HG02943 (cell line): ENCODE measurements around the gene ARHGAP40.

Source experiments
- ATAC-seq: cut with Tn5 transposase; IDR thresholded peaks from one replicate; pipeline ENCODE4 v1.9.1; 2021; ENCODE audit warnings: mild to moderate bottlenecking, low read depth, moderate library complexity; ENCODE audit not compliant: unreplicated experiment

ARHGAP40 gene

DNA sequence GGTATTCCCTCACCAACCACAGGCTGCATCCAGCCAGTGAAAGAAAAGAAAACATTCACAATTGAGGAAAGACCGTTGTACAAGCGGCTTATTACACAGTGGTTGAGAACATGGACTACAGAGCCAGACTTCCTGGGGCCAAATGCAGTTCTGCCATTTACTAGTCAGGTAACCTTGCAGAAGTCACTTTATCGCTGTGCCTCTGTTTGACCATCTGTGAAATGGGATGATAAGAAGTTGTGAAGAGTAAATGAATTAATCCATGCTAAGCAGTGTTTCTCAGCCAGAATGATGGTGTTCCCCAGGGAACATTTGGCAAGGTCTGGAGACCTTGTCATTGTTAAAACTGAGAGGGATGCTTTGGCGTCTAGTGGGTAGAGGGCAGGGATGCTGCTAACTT lies 14.8 kb downstream of the ARHGAP40 start:
- ATAC-seq = no peak

DNA sequence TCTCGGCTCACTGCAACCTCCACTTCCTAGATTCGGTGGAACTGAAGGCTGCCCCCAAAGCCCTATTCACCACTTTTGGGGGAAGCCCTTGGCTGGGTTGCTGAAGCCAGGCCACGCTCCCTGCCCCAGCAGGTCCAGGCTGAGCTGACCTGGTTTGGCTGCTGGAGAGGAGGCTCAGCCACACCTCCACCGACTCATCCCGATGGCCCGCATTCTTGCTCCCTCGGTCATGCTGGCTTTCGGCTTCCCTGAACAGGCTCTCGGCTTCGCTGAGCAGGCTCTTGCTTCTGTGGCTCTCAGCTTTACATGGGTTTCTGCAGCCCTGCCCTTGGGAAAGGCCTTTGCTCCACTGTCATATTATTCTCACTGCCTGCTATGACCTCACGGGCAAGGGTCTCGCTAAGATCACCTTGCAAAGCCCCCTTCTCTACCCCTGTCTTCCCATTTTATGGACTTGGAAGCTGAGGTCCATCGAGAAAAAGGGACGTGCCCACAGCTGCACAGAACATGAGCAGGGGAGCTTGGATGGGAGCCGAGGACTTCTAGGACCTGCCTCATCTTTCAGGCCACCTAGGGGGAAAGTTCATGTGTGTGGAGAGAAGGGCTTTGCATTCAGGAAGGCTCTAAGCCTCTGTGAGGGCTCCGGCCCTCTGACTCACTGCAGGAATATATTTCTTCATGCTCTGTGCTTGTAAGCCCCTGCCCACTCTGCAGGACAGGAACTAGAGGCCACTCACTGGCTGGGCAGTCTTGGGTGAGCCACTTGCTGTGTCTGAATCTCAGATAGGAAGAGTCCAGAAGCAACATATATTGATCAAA lies 15.6 kb downstream of the ARHGAP40 start:
- ATAC-seq = no peak

DNA sequence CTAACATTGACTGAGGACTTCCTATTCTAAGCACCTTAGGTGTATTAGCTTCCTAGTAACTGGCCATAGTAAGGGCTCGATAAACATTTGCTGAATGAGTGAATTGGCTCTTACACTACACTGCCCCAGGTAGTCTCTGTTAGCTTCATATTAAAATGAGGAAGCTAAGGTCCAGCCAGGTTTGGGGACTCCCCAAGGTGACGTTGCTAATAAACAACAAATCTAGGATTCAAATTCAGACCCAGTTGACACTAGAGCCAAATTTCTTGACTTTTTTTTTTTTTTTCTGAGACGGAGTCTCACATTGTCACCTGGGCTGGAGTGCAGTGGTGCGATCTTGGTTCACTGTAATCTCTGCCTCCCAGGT lies 16.2 kb downstream of the ARHGAP40 start:
- ATAC-seq = no peak

DNA sequence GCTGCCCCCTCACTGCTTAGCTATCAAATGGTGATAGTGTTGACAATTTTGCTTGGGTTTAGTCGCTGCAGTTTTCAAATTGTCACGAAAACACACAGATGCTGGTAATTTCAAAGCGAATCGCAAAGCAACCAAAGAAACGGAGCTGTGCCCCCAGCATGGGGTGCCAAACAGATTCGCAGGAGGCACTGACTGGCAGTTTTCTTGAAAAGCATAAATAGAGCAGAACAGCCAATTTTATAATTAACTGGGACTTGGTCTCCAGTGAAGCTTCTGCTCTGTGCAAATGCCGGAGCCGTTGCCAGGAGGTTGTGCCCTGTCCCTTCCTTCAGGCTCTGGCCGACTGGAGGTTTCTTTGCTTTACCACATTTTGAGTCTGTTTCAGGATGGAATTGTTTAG lies 18.8 kb downstream of the ARHGAP40 start:
- no peak for ATAC-seq

DNA sequence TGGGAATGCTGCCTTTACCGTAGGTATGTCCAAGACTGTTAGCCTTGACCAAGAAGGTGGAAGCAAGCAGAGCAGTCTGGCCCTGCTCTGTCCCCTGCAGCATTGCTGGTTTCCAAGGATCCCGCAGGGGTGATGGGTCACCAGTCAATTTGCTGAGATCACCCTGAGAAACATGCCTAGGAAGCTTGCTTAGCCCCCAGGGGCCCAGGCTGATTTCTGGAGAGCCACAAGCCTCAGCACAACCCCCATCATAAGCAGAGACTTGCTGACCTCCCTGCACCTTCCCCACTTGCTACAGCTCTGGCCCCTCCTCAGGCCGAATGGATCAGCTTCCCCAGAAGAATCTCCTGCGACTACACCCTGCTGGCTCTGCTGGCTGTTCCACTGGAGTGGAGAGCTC lies 21.5 kb downstream of the ARHGAP40 start:
- no peak for ATAC-seq

DNA sequence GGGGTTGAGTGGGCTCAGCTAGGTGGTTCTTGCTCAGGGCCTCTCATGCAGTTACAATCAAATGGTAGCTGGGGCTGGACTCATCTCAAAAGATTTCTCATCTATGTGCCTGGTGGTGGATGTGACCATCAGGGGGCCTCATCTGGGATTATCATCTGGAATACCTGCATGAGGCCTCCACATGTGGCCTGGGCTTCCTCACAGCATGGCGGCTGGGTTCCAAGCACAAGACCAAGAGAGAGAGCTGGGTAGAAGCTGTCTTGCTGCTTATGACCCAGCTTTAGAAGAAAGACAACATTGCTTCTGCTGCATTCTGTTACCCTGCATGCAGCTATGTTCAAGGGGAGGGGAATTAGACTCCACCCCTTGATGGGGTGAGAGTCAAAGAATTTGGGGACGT lies 22.5 kb downstream of the ARHGAP40 start:
- ATAC-seq = no peak

DNA sequence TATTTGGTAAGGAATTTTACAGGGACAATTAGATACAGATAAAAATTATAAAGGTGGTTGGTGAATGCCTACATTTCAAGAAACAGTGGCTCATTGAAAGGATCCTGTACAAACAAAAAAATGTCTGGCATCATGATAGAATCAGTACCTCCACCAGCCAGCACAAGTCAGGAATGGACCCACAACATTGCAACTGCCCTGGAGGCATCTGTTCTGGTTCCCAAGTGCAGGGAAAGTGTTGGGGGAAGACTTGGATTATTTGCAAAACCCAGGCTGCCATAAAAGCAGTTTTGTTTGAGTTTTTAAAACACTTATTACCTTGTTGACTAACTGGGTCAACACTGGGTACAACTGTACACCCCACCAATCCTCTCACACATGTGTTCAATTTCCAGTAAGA lies 24.3 kb downstream of the ARHGAP40 start:
- no peak for ATAC-seq

DNA sequence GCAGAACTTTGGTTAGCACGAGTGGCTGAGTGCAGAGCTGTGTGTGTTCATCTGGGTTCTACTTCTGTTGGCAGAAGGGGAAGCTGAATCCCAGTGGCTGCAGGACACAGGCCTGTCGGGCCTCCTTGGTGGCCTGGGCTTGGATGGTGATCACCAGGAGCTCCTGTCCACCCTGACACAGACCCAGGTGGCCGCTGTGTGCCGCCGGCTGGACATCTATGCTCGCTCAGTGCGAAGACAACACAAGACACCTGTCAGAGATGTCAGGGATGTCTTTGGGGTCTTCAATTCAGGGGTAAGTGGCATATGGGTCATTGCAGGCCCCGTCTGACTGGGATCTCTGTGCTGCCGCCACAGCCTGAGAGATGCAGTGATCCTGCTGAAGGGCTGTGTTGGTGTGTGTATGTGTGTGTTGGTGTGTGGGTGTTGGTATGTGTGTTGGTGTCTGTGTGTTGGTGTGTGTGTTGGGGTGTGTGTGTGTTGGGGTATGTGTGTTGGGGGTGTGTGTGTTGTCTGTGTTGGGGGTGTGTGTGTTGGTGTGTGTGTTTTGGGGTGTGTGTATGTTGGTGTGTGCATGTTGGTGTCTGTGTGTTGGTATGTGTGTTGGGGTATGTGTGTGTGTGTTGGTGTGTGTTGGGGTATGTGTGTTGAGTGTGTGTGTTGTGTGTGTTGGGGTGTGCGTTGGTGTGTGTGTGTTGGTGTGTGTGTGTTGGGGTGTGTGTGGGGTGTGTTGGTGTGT lies 25.5 kb downstream of the ARHGAP40 start:
- no peak for ATAC-seq

DNA sequence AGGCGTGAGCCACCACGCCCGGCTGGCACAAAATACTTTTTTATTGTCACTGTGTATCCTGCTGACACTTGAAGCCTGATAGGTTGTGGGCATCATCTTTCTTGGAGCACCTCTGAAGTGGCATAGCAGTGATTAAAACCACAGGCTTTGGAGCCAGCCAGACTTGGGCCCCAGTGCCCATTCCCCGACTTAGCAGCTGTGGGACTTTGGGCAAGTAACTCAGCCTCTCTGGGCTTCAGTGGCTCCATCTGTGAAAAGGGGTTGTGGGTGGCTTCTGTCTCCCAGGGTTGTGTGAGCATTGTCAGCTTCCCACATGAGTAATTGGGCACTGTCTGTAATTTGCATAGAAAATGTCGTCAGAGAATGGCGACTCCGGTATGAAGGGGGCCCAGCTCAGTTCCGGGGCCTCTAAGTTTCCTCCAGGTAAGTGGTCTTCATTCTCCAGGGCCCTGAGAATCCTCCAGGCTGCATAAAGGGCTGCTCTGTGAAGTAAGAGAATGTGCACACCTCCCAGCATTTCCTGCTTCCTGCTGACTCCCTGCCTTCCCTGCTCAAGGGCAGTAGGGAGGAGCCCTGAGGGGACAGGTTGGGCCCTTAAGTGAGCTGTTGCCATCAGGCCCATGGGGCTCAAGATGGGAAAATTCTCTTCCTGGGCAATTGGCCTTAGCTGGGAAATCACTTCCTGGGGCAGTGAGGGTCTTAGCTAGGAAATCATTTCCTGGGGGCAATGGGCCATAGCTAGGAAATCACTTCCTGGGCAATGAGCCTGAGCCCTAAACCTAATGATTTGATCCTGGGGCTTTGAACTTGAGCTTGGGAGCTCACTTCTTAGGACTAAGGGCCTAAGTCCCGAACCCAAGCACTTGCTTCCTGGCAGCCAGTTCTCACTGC lies 27.2 kb downstream of the ARHGAP40 start:
- ATAC-seq = no peak

DNA sequence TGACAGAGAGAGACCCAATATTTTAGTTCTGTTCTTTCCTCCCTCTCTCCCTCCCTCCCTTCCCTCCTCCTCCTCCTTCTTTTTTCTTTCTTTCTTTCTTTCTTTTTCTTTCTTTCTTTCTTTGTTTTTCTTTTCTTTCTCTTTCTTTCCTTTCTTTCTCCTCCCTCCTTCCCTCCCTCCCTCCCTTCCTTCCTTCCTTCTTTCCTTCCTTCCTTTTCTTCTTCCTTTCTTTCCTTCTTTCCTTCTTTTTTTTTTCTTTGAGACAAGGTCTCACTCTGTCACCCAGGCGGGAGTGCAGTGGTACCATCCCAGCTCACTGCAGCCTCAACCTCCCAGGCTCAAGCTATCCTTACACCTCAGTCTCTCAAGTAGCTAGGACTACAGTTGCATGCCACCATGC lies 28.4 kb downstream of the ARHGAP40 start:
- no peak for ATAC-seq

DNA sequence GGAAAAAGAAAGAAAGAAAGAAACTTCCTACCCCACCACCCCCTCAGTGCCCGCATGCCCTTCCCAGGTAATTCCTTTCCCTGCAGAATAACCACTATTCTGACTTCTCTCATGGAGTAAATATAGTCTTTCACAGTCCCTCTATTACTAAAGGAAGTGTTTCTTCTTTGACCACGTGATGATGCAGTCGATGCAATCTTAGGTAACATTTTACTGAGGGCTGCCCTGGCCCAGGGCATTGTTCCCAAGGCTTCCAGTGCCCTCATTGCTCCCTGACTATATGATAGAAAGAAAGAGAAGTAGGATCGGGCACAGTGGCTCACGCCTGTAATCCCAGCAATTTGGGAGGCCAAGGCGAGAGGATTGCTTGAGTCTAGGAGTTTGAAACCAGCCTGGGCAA lies 29.1 kb downstream of the ARHGAP40 start:
- no peak for ATAC-seq

DNA sequence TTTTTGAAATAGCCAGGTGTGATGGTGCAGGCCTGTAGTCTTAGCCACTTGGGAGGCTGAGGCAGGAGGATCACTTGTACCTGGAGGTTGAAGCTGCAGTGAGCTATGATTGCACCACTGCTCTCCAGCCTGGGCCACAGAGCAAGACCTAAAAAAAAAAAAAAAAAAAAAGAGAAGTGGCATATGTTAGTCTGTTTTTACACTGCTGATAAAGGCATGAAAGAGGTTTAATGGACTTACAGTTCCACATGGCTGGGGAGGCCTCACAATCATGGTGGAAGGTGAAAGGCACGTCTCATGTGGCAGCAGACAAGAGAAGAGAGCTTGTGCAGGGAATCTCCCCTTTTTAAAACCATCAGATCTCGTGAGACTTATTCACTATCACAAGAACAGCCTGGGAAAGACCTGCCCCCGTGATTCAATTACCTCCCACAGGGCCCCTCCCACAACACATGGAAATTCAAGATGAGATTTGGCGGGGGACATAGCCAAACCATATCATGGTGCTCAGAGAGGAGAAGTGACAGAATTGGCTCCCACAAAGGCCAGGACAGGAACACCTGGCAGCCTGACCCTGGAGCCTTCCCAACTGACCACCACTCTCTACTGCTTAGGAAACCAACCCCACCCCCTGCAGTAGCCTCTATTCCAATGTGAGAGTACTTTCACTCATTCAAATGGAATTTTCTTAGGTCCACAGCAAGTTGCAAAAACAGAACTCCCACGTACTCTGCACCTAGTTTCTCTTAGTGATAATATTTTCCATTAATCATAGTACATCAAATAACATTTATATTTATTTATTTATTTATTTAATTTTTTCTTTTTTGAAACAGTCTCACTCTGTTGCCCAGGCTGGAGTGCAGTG lies 29.8 kb downstream of the ARHGAP40 start:
- no peak for ATAC-seq

DNA sequence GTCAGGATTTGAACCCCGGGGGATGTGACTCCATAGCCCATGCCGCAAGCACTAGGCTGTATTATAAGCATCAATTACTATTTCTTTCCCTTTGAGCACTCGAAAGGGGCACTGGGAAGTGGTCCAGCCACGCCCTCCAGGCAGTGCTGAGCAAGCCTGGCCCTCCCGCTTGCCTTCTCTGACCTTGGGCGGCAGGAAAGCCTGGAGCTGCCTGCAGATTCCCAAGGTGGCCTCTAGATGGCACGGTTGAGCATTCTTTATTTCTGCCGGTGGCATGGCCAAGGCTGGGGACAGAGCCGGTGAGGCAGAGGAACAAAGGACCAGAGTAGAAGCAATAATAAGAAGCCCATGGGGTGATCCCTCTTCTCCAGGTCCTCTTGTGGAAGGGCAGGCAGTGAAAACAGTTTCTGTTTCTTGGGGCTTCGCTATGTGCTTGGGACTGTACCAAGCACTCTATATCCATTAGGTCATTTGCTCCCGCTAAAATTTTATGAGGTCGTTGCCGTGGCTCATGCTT lies 32.0 kb downstream of the ARHGAP40 start:
- no peak for ATAC-seq

DNA sequence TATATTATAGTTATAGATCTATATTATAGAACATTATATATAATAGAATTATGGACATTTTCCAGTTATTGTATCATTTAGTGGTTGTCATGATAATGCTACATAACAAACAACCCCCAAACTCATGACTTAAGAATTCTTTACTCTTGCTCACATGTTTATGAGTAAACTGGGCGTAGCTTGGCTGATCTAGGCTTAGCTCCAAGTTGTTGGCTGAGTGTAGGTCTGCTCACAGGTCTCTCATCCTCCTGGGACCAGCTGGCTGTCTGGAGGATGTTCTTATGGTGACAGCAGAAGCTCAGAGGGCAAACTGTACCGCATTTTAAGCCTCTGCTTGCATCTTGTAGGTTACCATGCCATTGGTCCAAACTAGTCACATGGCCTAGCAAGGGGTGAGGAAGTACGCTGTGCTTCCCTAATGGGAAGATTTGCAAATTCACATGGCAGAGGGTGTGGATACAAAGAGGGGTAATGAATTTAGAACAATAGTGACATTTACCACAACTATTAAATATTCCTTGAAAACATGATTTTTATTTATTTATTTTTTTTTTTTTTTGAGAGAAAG lies 34.2 kb downstream of the ARHGAP40 start:
- no peak for ATAC-seq

DNA sequence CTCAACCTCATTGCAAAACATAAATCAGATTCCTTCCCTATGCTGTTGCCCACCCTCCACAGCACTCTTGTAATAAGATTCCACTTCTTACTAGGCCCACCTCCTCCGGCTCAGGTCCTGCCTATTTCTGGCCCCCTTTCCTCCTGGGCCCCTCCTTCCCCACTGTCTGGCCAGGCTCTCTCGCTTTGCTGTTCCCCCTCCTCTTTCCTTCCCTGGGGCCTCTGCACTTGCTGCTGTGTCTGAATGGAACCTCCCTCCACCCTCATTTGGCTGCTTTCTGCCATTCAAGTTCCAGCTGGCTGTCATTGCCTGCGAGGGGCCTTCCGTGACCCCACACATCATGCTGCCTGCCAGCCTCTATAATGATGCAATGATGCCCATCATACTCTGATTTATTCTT lies 38.9 kb downstream of the ARHGAP40 start:
- no peak for ATAC-seq

DNA sequence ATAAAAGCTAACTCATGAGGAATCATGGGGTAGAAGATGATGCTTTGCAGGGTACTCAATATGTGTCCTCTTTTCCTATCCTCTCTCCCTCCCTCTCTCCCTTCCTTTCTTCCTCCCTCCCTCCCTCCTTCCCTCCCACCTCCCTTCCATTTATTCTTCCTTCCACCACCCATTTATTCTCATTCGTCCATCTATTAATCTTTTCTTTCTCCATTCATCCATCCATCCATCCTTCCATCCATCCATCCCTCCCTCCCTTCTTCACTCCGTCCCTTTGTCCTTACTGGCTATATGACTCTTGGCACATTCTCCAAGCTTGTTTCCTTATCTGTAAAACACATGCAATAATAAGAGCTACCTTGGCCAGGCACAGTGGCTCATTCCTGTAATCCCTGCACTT lies 40.9 kb downstream of the ARHGAP40 start:
- no peak for ATAC-seq

DNA sequence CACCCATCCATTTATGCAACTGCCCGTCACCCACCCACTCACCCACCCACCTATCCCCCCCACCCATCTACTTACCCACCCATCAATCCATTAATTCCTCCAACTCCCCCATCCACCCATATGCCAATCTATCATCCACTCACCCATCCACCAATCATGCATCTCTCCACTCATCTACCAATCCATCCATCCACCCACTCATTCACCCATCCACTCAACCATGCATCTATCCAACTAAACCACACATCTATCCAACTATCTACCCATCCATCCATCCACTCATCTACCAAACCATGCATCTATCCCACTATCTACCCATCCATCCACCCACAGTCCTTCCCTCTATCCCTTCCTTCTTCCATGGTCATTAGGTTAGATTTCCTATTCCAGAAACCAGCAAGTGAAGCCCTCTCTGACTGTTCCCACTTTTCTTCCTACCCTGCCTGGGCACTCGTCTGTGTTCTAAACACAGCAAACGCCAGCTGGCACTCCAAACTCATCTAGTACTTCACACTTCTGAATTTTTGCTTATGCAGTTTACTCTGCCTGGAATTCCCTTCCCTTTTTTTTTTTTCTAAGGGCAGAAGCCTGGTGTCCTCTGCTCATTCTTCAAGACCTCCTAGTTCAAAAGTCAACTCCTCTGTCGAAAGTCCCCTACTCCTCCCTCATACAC lies 43.1 kb downstream of the ARHGAP40 start:
- no peak for ATAC-seq

DNA sequence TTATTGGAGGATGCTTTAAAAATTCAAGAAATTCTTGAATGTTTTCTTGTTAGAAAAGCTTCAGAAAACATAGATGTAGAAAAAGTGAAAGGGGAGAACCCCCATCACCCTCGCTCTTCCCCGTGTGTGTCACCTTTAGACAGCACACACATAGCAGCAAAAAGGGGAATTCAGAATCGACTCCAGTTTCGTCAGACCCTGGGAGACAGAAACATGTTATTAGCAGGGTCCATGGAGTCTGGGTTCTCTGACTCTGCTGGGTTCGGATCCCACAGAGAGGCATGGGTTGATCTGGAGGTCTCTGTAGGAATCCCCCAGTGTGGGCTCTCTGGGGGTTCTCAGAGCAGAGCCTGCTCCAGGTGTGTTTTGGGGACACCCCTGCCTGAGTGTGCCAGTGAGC lies 43.7 kb downstream of the ARHGAP40 start:
- no peak for ATAC-seq
